GM04504 (cell line): ENCODE measurements around the gene PLD5.
"Not testable (repeated sequence)": the region's sequence is repeated elsewhere in the genome, so short reads cannot be mapped to it uniquely, and the experiment has no call there.

Experiments
- DNase-seq: peaks from one replicate; pipeline ENCODE4 v3.0.0-alpha.2; 2012; ENCODE audit warnings: low read depth

The PLD5 gene

GRCh38 chr1:242147096-242147976 is 377.2 kb downstream of the PLD5 start:
- no peak for DNase-seq

- no peak for DNase-seq
These were observed 377.8 kb downstream of the PLD5 start for GRCh38 chr1:242146652-242147051.

- DNase-seq: no peak
These were observed 383.7 kb downstream of the PLD5 start for GRCh38 chr1:242140836-242141235.

- DNase-seq: no peak
These were observed 384.5 kb downstream of the PLD5 start for GRCh38 chr1:242139986-242140385.

- no peak for DNase-seq
These were observed 385.1 kb downstream of the PLD5 start for GRCh38 chr1:242139442-242139841.

GRCh38 chr1:242133796-242134195 is 390.7 kb downstream of the PLD5 start:
- DNase-seq: no peak

- no peak for DNase-seq
These were observed 391.1 kb downstream of the PLD5 start for GRCh38 chr1:242133351-242133750.

GRCh38 chr1:242132121-242132817 is 392.2 kb downstream of the PLD5 start:
- no peak for DNase-seq

- DNase-seq: no peak
These were observed 395.5 kb downstream of the PLD5 start for GRCh38 chr1:242128951-242129502.

GRCh38 chr1:242120432-242120831 is 404.1 kb downstream of the PLD5 start:
- DNase-seq: no peak

GRCh38 chr1:242100921-242101320 is 423.6 kb downstream of the PLD5 start:
- no peak for DNase-seq

- DNase-seq: not testable (repeated sequence)
These were observed 427.2 kb downstream of the PLD5 start for GRCh38 chr1:242097283-242097682.

- DNase-seq: no peak
These were observed 431.4 kb downstream of the PLD5 start for GRCh38 chr1:242093116-242093515.

- DNase-seq: no peak
These were observed 434.6 kb downstream of the PLD5 start for GRCh38 chr1:242089911-242090310.

GRCh38 chr1:242088875-242089274 is 435.6 kb downstream of the PLD5 start:
- no peak for DNase-seq

- no peak for DNase-seq
These were observed 437.8 kb downstream of the PLD5 start for GRCh38 chr1:242086706-242087105.

- DNase-seq: no peak
These were observed 438.4 kb downstream of the PLD5 start for GRCh38 chr1:242086093-242086492.

- no peak for DNase-seq
These were observed 440.8 kb downstream of the PLD5 start for GRCh38 chr1:242083742-242084141.

- DNase-seq: no peak
These were observed 443.1 kb downstream of the PLD5 start for GRCh38 chr1:242081446-242081845.

- DNase-seq: no peak
These were observed 458.7 kb downstream of the PLD5 start for GRCh38 chr1:242065813-242066212.

GRCh38 chr1:242062271-242062670 is 462.2 kb downstream of the PLD5 start:
- no peak for DNase-seq

- no peak for DNase-seq
These were observed 464.5 kb downstream of the PLD5 start for GRCh38 chr1:242059976-242060375.

- not testable (repeated sequence) for DNase-seq
These were observed 465.9 kb downstream of the PLD5 start for GRCh38 chr1:242058582-242058981.
